Ovary (tissue), 9 donors: ENCODE measurements around the gene CCBE1. TPM values are rescaled to one million over a fixed set of nuclear protein-coding genes. Genes with fewer than 3 reads are reported as not detected.

Experiments used
- DNase-seq, 5 donors: peaks; one replicate each; pipeline ENCODE4 v3.0.0-alpha.2; 2019 to 2020
- H3K27ac ChIP-seq, 2 donors: fragments of 200-600 bp; one replicate each; pipeline versions ENCODE4 v1.5.1 to v1.8.0; 2019 to 2022
- H3K27me3 ChIP-seq: fragments of 200-600 bp; one replicate; pipeline ENCODE4 v1.8.0; 2022
- H3K36me3 ChIP-seq: fragments of 200-600 bp; sonication (generic); one replicate; pipeline ENCODE4 v1.5.1; 2019
- H3K4me1 ChIP-seq: one replicate; pipeline ENCODE4 v1.8.1; 2013; ENCODE audit warnings: mild to moderate bottlenecking, moderate library complexity; ENCODE audit not compliant: insufficient read depth
- H3K4me3 ChIP-seq: fragments of 200-600 bp; sonication (generic); one replicate; pipeline ENCODE4 v1.5.1; 2017
- H3K9me3 ChIP-seq, 2 donors: fragments of 200-600 bp in 1 of 2; sonication (generic) in 1 of 2; one replicate each; pipeline versions ENCODE4 v1.5.1 to v1.8.1; 2013 to 2019; ENCODE audit warnings: mild to moderate bottlenecking in 1 of 2, moderate library complexity in 1 of 2
- CTCF ChIP-seq, 3 donors: fragments of 450-650 bp in 2 of 3; fragments of 200-600 bp in 1 of 3; IDR thresholded peaks; one replicate each; pipeline versions ENCODE4 v1.5.1 to v1.8.0; 2016 to 2022; ENCODE audit warnings: antibody characterized with exemption in 3 of 3, mild to moderate bottlenecking in 1 of 3
- EP300 ChIP-seq: sonication (generic); formaldehyde crosslinking; IDR thresholded peaks from one replicate; pipeline ENCODE4 v1.6.1; 2017; ENCODE audit warnings: antibody characterized with exemption
- POLR2A ChIP-seq: fragments of 450-650 bp; IDR thresholded peaks from one replicate; pipeline ENCODE4 v1.6.1; 2017; ENCODE audit warnings: antibody characterized with exemption, mild to moderate bottlenecking, moderate library complexity
- WGBS, 3 donors: extraction: QIAGEN DNeasy Blood & Tissue Kit in 1 of 3; methylation state at CpG; one replicate each; pipeline versions ENCODE4 v1.1.5 to v1.1.7; 2013 to 2017; 5-methylcytosine and 5-hydroxymethylcytosine counted together
- intact Hi-C, 4 donors: fragments of 100-400 bp; cut with DNase I; formaldehyde crosslinking; loops; one replicate each; pipeline versions ENCODE4 v1.11.0 to v1.15.1; 2022 to 2023
- polyA plus RNA-seq, 2 donors: library from polyadenylated mRNA; stranded (reverse); fragments of 200-250 nt in 1 of 2; fragments of 350-450 nt in 1 of 2; fragmentation: Illumina TruSeq in 1 of 2; extraction: RNeasy Lipid Tissue Mini Kit (QIAGEN cat#74804) in 1 of 2; gene quantifications; one replicate each; pipeline ENCODE4 v1.2.3, GENCODE V29; 2013 to 2014
- total RNA-seq, 7 donors: library from RNA; depleted of rRNA in 2 of 7; stranded (reverse); fragments of >200 nt in 2 of 7; fragmentation: NEBNext Ultra II Directional in 3 of 7; extraction: Animal tissue kit (Norgen Biotek cat#: 25700) in 3 of 7; gene quantifications; one replicate each; pipeline versions ENCODE4 v1.1.0 to v1.2.4, GENCODE V29; 2016 to 2023
- donor health status: DM: no; HTN: no; CAD: no; lungs with moderate emphysema.
- donor health status: DM: no; HTN: no; CAD: no.
- donor health status: Bipolar disorder and iron deficiency.
- donor health status: DM: yes; HTN: yes; CAD: no.
- donor health status: DM: no; HTN: no; CAD: no.
- donor health status: DM: yes; HTN: yes; CAD: no.

Gene CCBE1
- total and polyA plus RNA-seq, 9 donors, result 15.9 to 109 (median 43.9) TPM

GRCh38 chr18:59460072-59460420, 237.2 kb downstream of the CCBE1 start:
- intact Hi-C loops, result loop anchor here in 1 of 4 donors (10.0 kb wide), 1 partner anchor 165 kb away; no protein-coding TSS in a partner anchor
- peaks cover 6% of the 10 kb centered on the region for H3K4me1 ChIP-seq
- H3K4me3 ChIP-seq, result no peak overlapping the region
- DNase-seq, result no peak
- no peaks in the 10 kb centered on the region for H3K27me3 ChIP-seq
- H3K27ac ChIP-seq, result peak overlapping the region in 1 of 2 donors; percentile 22
- TF ChIP-seq EP300 (no peak), CTCF (IDR thresholded peaks at IDR 0.05) (no peak), POLR2A (no peak)
- H3K36me3 ChIP-seq, result no peaks in the 10 kb centered on the region
- no peaks in the 10 kb centered on the region for H3K9me3 ChIP-seq
- WGBS, 3 donors, result 12 to 38% (median 15%) methylated on average over 1 of the region's 1 CpG

- peaks cover 6% of the 10 kb centered on the region for H3K4me1 ChIP-seq
- no peaks in the 10 kb centered on the region for H3K36me3 ChIP-seq
- no peaks in the 10 kb centered on the region for H3K9me3 ChIP-seq
- intact Hi-C loops, result loop anchor here in 3 of 4 donors (1.0 to 10.0 kb wide), 3 partner anchors 165 to 364 kb away; no protein-coding TSS in a partner anchor
- no peak overlapping the region for H3K4me3 ChIP-seq
- peak; percentile 44 to 81 (median 72) for TF ChIP-seq CTCF (IDR thresholded peaks at IDR 0.05)
- TF ChIP-seq POLR2A, result no peak
- peak overlapping the region in 1 of 2 donors; percentile 22 for H3K27ac ChIP-seq
- no peaks in the 10 kb centered on the region for H3K27me3 ChIP-seq
- DNase-seq, result no peak
- 3 to 8% (median 7%) methylated on average over 8 of the region's 8 CpGs for WGBS, 3 donors
Observed at GRCh38 chr18:59459369-59460071, 237.7 kb downstream of the CCBE1 start.

- Histone ChIP-seq H3K27me3 (no peaks in the 10 kb centered on the region), H3K36me3 (no peaks in the 10 kb centered on the region), H3K4me3 (no peak overlapping the region), H3K4me1 (peaks cover 6% of the 10 kb centered on the region), H3K27ac (no peak overlapping the region), H3K9me3 (no peaks in the 10 kb centered on the region)
- no peak for DNase-seq
- intact Hi-C loops, result loop anchor here in 2 of 4 donors (5.0 kb wide), 1 partner anchor 364 kb away; no protein-coding TSS in a partner anchor
- TF ChIP-seq EP300 (no peak), POLR2A (no peak), CTCF (IDR thresholded peaks at IDR 0.05) (no peak)
- WGBS, 3 donors, result 70 to 74% (median 72%) methylated on average over 8 of the region's 8 CpGs
Observed at GRCh38 chr18:59458575-59458974, 238.6 kb downstream of the CCBE1 start.

- Histone ChIP-seq H3K4me3 (no peak overlapping the region), H3K9me3 (no peaks in the 10 kb centered on the region)
- 84 to 93% (median 90%) methylated on average over 3 of the region's 3 CpGs for WGBS, 3 donors
Observed at GRCh38 chr18:59456657-59457056, 240.6 kb downstream of the CCBE1 start.

More at GRCh38 chr18:59456657-59457056, 240.6 kb downstream of the CCBE1 start:
- TF ChIP-seq EP300, result no peak
- no peak for TF ChIP-seq POLR2A
- TF ChIP-seq CTCF (IDR thresholded peaks at IDR 0.05), result no peak
- intact Hi-C loops, result loop anchor here in 2 of 4 donors (5.0 kb wide), 1 partner anchor 366 kb away; no protein-coding TSS in a partner anchor
- H3K36me3 ChIP-seq, result no peaks in the 10 kb centered on the region
- H3K27me3 ChIP-seq, result no peaks in the 10 kb centered on the region
- DNase-seq, result no peak
- peaks cover 6% of the 10 kb centered on the region for H3K4me1 ChIP-seq
- no peak overlapping the region for H3K27ac ChIP-seq
